Kidney (tissue), 14 donors: ENCODE results near the gene SCFD2. TPM values are rescaled to one million over a fixed set of nuclear protein-coding genes. Genes with fewer than 3 reads are reported as not detected.
A peak's percentile ranks its signal among the peaks of the same experiment; 100 is the strongest.

Experiments used
- DNase-seq, 5 donors: peaks; one replicate each; pipeline ENCODE4 v3.0.0-alpha.2; 2013 to 2020
- FAIRE-seq: peaks from 2 replicates; lab custom pipeline; 2012; peaks lifted over from hg19 to GRCh38; lab: Jason Lieb, UNC
- H3K27ac ChIP-seq, 2 donors: one replicate each; pipeline ENCODE4 v1.7.0; 2013; ENCODE audit warnings: low read depth in 2 of 2, low read length in 2 of 2, inconsistent platforms in 1 of 2
- H3K27me3 ChIP-seq: one replicate; pipeline ENCODE4 v1.7.1; 2013; ENCODE audit warnings: low read length, inconsistent platforms; ENCODE audit not compliant: control insufficient read depth, insufficient read depth
- H3K36me3 ChIP-seq, 3 donors: one replicate each; pipeline versions ENCODE4 v1.7.0 to v1.7.1; 2013; ENCODE audit warnings: low read length in 3 of 3, control low read depth in 1 of 3, inconsistent platforms in 1 of 3; ENCODE audit not compliant: insufficient read depth in 3 of 3, control insufficient read depth in 2 of 3
- H3K4me1 ChIP-seq, 3 donors: one replicate each; pipeline versions ENCODE4 v1.7.0 to v1.7.1; 2013; ENCODE audit warnings: low read length in 3 of 3, inconsistent platforms in 1 of 3, low read depth in 1 of 3; ENCODE audit not compliant: control insufficient read depth in 2 of 3, insufficient read depth in 2 of 3
- H3K4me3 ChIP-seq, 3 donors: one replicate each; pipeline versions ENCODE4 v1.7.0 to v1.8.1; 2013; ENCODE audit warnings: low read length in 3 of 3, control low read depth in 1 of 3, inconsistent platforms in 1 of 3
- H3K9ac ChIP-seq, 3 donors: one replicate each; pipeline versions ENCODE4 v1.7.0 to v1.7.1; 2013; ENCODE audit warnings: low read length in 3 of 3, control low read depth in 1 of 3, inconsistent platforms in 1 of 3
- H3K9me3 ChIP-seq, 3 donors: one replicate each; pipeline versions ENCODE4 v1.7.0 to v1.7.1; 2013; ENCODE audit warnings: low read length in 3 of 3, control low read depth in 1 of 3, inconsistent platforms in 1 of 3; ENCODE audit not compliant: control insufficient read depth in 2 of 3, insufficient read depth in 1 of 3
- intact Hi-C: fragments of 100-400 bp; cut with DNase I; formaldehyde crosslinking; loops from one replicate; pipeline ENCODE4 v1.11.1; 2022
- polyA plus RNA-seq: library from polyadenylated mRNA; stranded (reverse); fragments of 350-450 nt; fragmentation: Illumina TruSeq; extraction: RNeasy Lipid Tissue Mini Kit (QIAGEN cat#74804); gene quantifications from one replicate; pipeline ENCODE4 v1.2.3, GENCODE V29; 2014; ENCODE audit warnings: low read depth, low replicate concordance; ENCODE audit not compliant: insufficient read depth
- total RNA-seq: library from RNA; stranded (reverse); fragmentation: NEBNext Ultra II Directional; extraction: Animal tissue kit (Norgen Biotek cat#: 25700); gene quantifications from one replicate; pipeline ENCODE4 v1.2.1, GENCODE V29; 2021
- TF ChIP-seq, protein P1 (sequence below): IDR thresholded peaks from 3 replicates; pipeline ENCODE4 v1.5.1; 2012; ENCODE audit warnings: mild to moderate bottlenecking, moderate library complexity, borderline replicate concordance; ENCODE audit not compliant: insufficient read depth; ENCODE audit errors: extremely low read depth
- donor health status: control.
- donor health status: control.
- donor health status: control.
- donor health status: control.
- donor health status: control.
- donor health status: DM: yes; HTN: yes; CAD: no.
- donor health status: Normal renal cell carcinoma (clear cell type).

SCFD2 gene
- total and polyA plus RNA-seq, 2 donors from 2014 or later = 6.1 to 20.8 TPM

DNA sequence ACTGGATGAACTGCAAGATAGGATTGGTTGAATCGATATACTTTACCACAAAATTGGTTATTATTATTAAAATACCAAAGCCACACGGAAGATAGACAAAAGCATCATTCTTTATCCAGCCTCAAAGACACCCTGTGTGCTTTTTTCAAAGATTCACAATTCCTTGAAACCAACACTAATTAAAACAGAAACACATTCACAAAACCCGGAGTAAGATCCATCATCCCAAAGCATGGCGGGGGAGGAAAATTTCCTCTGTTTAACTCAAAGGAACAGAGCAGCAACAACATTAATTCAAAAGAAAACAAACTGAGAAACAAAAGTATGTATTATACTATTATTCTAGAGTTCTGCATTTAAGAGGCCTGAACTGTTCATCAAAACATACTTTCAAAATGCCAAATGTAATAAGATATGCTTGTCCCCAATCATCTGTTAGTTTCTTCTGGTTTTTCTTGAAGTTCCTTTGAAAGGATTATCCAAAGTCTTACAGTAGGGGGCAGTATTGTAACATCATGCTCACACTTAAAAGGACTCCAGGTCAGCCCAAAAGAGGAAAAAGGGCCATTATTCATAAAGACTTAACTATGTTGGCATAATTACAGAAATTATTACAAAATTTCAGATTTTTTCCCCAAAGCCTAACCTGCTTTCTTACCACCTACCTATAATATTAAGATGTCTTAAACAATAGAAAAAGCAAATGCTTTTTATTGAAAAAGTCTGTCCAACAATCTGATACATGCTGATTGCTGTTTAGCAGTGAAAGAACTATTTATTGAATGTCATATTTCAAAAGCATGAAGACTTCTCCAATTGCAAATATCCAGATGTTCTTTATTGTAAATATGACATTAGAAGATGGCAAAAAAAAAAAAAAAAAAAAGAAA, 168.7 kb downstream of the SCFD2 start:
- Histone ChIP-seq H3K4me3 (peak overlapping the region in 1 of 3 donors; percentile 5), H3K27ac (no peak overlapping the region), H3K9me3 (no peaks in the 10 kb centered on the region), H3K4me1 (peaks cover 0 to 2% (median 0%) of the 10 kb centered on the region in 3 donors), H3K9ac (no peak overlapping the region), H3K36me3 (no peaks in the 10 kb centered on the region), H3K27me3 (no peaks in the 10 kb centered on the region)
- intact Hi-C loops = loop anchor here (10.0 kb wide), 1 partner anchor 1018 kb away; no protein-coding TSS in a partner anchor
- TF ChIP-seq, protein P1, sequence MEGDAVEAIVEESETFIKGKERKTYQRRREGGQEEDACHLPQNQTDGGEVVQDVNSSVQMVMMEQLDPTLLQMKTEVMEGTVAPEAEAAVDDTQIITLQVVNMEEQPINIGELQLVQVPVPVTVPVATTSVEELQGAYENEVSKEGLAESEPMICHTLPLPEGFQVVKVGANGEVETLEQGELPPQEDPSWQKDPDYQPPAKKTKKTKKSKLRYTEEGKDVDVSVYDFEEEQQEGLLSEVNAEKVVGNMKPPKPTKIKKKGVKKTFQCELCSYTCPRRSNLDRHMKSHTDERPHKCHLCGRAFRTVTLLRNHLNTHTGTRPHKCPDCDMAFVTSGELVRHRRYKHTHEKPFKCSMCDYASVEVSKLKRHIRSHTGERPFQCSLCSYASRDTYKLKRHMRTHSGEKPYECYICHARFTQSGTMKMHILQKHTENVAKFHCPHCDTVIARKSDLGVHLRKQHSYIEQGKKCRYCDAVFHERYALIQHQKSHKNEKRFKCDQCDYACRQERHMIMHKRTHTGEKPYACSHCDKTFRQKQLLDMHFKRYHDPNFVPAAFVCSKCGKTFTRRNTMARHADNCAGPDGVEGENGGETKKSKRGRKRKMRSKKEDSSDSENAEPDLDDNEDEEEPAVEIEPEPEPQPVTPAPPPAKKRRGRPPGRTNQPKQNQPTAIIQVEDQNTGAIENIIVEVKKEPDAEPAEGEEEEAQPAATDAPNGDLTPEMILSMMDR = peak; percentile 79
- DNase-seq (peak in 2 of 5 donors; percentile 87 to 93), FAIRE-seq (peak; percentile 97)

- H3K4me1 ChIP-seq = peaks cover 0 to 2% (median 0%) of the 10 kb centered on the region in 3 donors
- H3K36me3 ChIP-seq = no peaks in the 10 kb centered on the region
- H3K9ac ChIP-seq = no peak overlapping the region
- FAIRE-seq (no peak), DNase-seq (peak in 2 of 5 donors; percentile 49 to 62)
- no peak overlapping the region for H3K27ac ChIP-seq
- TF ChIP-seq, protein P1 = no peak
- H3K27me3 ChIP-seq = no peaks in the 10 kb centered on the region
- no peak overlapping the region for H3K4me3 ChIP-seq
- intact Hi-C loops = loop anchor here (10.0 kb wide), 1 partner anchor 1019 kb away; no protein-coding TSS in a partner anchor
- H3K9me3 ChIP-seq = no peaks in the 10 kb centered on the region
These were observed 169.8 kb downstream of the SCFD2 start for GRCh38 chr4:53195815-53196661.

GRCh38 chr4:53194727-53195126, 171.1 kb downstream of the SCFD2 start:
- TF ChIP-seq, protein P1 = no peak
- Histone ChIP-seq H3K4me1 (peaks cover 0 to 2% (median 0%) of the 10 kb centered on the region in 3 donors), H3K27ac (no peak overlapping the region), H3K9me3 (no peaks in the 10 kb centered on the region), H3K27me3 (no peaks in the 10 kb centered on the region), H3K9ac (no peak overlapping the region), H3K4me3 (no peak overlapping the region), H3K36me3 (no peaks in the 10 kb centered on the region)
- FAIRE-seq (no peak), DNase-seq (no peak)
- intact Hi-C loops = loop anchor here (10.0 kb wide), 1 partner anchor 1020 kb away; no protein-coding TSS in a partner anchor
